NT2/D1 (cell line): ENCODE measurements around the gene DTNB.

Source experiments
- SUZ12 ChIP-seq: IDR thresholded peaks from 2 replicates; pipeline ENCODE4 v1.6.1; 2011; ENCODE audit not compliant: insufficient read length, insufficient read depth; ENCODE audit errors: extremely low read depth
- YY1 ChIP-seq: IDR thresholded peaks from 2 replicates; pipeline ENCODE4 v1.6.1; 2011; ENCODE audit not compliant: insufficient read length, insufficient read depth
- ZNF274 ChIP-seq: IDR thresholded peaks from 2 replicates; pipeline ENCODE4 v1.6.1; 2011; ENCODE audit warnings: mild to moderate bottlenecking, low read depth, low read length

DNA sequence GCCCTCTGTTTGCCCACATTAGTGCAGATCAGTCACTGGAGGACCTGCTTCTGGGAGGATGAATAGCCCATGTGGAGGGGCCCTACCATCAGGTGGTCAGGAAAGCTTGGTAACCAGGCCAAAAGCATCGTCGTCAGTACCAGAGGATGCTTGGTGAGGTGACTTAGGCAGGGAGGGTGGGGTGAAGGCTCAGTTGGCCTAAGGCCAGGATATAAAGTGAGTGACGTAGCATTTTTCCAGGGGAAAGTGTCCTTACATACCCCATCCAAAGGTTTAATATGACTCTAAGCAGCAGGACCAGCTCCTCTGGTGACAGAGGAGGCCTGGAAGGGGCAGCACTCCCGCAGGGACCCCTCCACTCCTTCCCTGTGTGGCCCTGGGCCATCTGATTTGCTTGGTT is 303.9 kb downstream of the DTNB start:
- TF ChIP-seq ZNF274 (no peak), YY1 (no peak), SUZ12 (no peak)
